Breast epithelium (tissue), 3 donors: ENCODE measurements around the gene SERINC5.

Experiments
- POLR2A ChIP-seq: fragments of 450-650 bp; IDR thresholded peaks from one replicate; pipeline ENCODE4 v1.6.1; 2016; ENCODE audit warnings: antibody characterized with exemption, mild to moderate bottlenecking, moderate library complexity
- TF ChIP-seq, protein P1 (sequence below), 3 donors: fragments of 450-650 bp; IDR thresholded peaks; one replicate each; pipeline ENCODE4 v1.5.1; 2016 to 2017; ENCODE audit warnings: antibody characterized with exemption in 3 of 3, mild to moderate bottlenecking in 3 of 3, moderate library complexity in 3 of 3

DNA sequence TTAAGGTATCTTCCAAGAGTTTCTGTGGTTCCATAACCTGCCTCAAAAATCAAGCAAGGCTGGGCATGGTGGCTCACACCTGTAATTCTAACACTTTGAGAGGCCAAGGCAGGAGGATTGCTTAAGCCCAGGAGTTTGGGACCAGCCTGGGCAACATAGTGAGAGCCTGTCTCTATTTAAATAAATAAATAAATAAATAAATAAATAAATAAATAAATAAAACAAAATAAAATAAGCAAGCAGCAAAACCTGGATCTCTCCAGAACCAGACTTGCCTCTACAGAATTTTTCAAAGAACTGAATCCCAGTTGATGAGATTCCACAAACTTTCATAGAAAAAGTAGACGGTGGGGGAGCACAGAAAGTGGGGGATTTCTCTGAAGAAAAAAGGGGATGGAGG is 12.3 kb downstream of the SERINC5 start:
- TF ChIP-seq POLR2A: no peak
- TF ChIP-seq, protein P1, sequence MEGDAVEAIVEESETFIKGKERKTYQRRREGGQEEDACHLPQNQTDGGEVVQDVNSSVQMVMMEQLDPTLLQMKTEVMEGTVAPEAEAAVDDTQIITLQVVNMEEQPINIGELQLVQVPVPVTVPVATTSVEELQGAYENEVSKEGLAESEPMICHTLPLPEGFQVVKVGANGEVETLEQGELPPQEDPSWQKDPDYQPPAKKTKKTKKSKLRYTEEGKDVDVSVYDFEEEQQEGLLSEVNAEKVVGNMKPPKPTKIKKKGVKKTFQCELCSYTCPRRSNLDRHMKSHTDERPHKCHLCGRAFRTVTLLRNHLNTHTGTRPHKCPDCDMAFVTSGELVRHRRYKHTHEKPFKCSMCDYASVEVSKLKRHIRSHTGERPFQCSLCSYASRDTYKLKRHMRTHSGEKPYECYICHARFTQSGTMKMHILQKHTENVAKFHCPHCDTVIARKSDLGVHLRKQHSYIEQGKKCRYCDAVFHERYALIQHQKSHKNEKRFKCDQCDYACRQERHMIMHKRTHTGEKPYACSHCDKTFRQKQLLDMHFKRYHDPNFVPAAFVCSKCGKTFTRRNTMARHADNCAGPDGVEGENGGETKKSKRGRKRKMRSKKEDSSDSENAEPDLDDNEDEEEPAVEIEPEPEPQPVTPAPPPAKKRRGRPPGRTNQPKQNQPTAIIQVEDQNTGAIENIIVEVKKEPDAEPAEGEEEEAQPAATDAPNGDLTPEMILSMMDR (IDR thresholded peaks at IDR 0.05): no peak
